OCI-LY1 (cell line): ENCODE measurements around the gene MAP3K19.

Source experiments
- H2AFZ ChIP-seq: fragments of 200-600 bp; sonication (generic), shearing (Covaris generic); 2 replicates; pipeline ENCODE4 v1.6.0; 2014; ENCODE audit warnings: antibody characterized with exemption, mild to moderate bottlenecking, low read length
- H3F3A ChIP-seq: fragments of 200-600 bp; sonication (generic), shearing (Covaris generic); 2 replicates; pipeline ENCODE4 v1.6.0; 2014; ENCODE audit warnings: mild to moderate bottlenecking, antibody characterized with exemption, low read length, moderate library complexity; ENCODE audit not compliant: insufficient read depth
- H3K27ac ChIP-seq: fragments of 200-600 bp; sonication (generic); 2 replicates; pipeline ENCODE4 v1.5.1; 2014; ENCODE audit warnings: low read length, mixed run types, mild to moderate bottlenecking, low read depth; ENCODE audit not compliant: poor library complexity, severe bottlenecking
- H3K27me3 ChIP-seq: fragments of 200-600 bp; sonication (generic); 2 replicates; pipeline ENCODE4 v1.6.0; 2014; ENCODE audit warnings: antibody characterized with exemption, mild to moderate bottlenecking, low read length, moderate library complexity; ENCODE audit not compliant: insufficient read depth
- H3K36me3 ChIP-seq: fragments of 200-600 bp; sonication (generic); 2 replicates; pipeline ENCODE4 v1.6.1; 2014; ENCODE audit warnings: mild to moderate bottlenecking, antibody characterized with exemption, low read length, moderate library complexity, mixed read lengths; ENCODE audit not compliant: insufficient read depth
- H3K4me1 ChIP-seq: fragments of 200-600 bp; sonication (generic); 2 replicates; pipeline ENCODE4 v1.5.1; 2014; ENCODE audit warnings: mild to moderate bottlenecking, low read length, moderate library complexity; ENCODE audit not compliant: insufficient read depth, severe bottlenecking
- H3K4me2 ChIP-seq: fragments of 200-600 bp; sonication (generic), shearing (Covaris generic); 2 replicates; pipeline ENCODE4 v1.6.1; 2014; ENCODE audit warnings: low read length
- H3K4me3 ChIP-seq: fragments of 200-600 bp; sonication (generic); 2 replicates; pipeline ENCODE4 v1.5.1; 2014; ENCODE audit warnings: low read length, low read depth, mild to moderate bottlenecking, mixed read lengths; ENCODE audit not compliant: poor library complexity, severe bottlenecking
- H3K79me2 ChIP-seq: fragments of 200-600 bp; shearing (Covaris generic); 2 replicates; pipeline ENCODE4 v1.6.1; 2016; ENCODE audit warnings: mixed run types, low read length, mixed read lengths; ENCODE audit not compliant: insufficient read depth
- H3K9ac ChIP-seq: fragments of 200-600 bp; sonication (generic), shearing (Covaris generic); 2 replicates; pipeline ENCODE4 v1.6.1; 2014; ENCODE audit warnings: mild to moderate bottlenecking, low read length, mixed read lengths
- H3K9me2 ChIP-seq: fragments of 200-600 bp; sonication (generic), shearing (Covaris generic); 2 replicates; pipeline ENCODE4 v1.6.1; 2014; ENCODE audit warnings: low read depth, mild to moderate bottlenecking, low read length, mixed read lengths
- H3K9me3 ChIP-seq: fragments of 200-600 bp; shearing (Covaris generic); 2 replicates; pipeline ENCODE4 v1.6.1; 2014; ENCODE audit warnings: low read length, mixed read lengths
- H4K20me1 ChIP-seq: fragments of 200-600 bp; sonication (generic), shearing (Covaris generic); 2 replicates; pipeline ENCODE4 v1.6.0; 2016; ENCODE audit warnings: mild to moderate bottlenecking, low read length; ENCODE audit not compliant: insufficient read depth
- EZH2 ChIP-seq: fragments of 200-600 bp; sonication (generic), shearing (Covaris generic); IDR thresholded peaks from 2 replicates; pipeline ENCODE4 v1.8.0; 2017; ENCODE audit warnings: borderline replicate concordance, mixed run types, mild to moderate bottlenecking, antibody characterized with exemption, low read length, moderate library complexity, mixed read lengths
- TF ChIP-seq, protein P1 (sequence below): fragments of 200-600 bp; sonication (generic), shearing (Covaris generic); IDR thresholded peaks from 2 replicates; pipeline ENCODE4 v1.5.1; 2017; ENCODE audit warnings: mild to moderate bottlenecking, antibody characterized with exemption, low read length, moderate library complexity, mixed read lengths

Gene MAP3K19

DNA sequence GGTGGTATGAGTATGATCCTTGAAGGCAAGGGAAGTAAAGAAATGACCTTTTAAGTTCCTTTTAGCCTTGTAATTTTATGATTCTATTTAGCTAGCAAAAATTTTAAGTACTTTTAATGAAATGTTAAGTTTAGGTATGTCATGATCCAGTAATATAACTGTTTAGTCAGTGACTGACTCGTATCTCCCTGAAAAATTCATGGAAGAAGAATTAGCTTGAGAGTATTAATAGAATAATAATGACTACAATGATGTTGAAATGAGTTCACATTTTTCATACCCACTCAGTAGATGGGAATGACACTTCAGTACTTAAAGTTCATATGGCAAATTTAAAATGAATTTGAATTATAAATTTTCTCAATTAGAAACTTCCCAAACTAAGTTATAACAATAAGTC, 19.5 kb upstream of the MAP3K19 start:
- Histone ChIP-seq H3K36me3 (peaks cover 63% of the 10 kb centered on the region), H3F3A (no peaks in the 10 kb centered on the region), H3K27me3 (no peaks in the 10 kb centered on the region), H3K9me2 (no peaks in the 10 kb centered on the region), H2AFZ (no peak overlapping the region), H3K9me3 (peaks cover 19% of the 10 kb centered on the region), H3K79me2 (peaks cover 61% of the 10 kb centered on the region), H3K27ac (no peak overlapping the region), H4K20me1 (no peaks in the 10 kb centered on the region), H3K9ac (no peak overlapping the region), H3K4me3 (no peak overlapping the region), H3K4me2 (no peak overlapping the region), H3K4me1 (no peaks in the 10 kb centered on the region)
- TF ChIP-seq, protein P1, sequence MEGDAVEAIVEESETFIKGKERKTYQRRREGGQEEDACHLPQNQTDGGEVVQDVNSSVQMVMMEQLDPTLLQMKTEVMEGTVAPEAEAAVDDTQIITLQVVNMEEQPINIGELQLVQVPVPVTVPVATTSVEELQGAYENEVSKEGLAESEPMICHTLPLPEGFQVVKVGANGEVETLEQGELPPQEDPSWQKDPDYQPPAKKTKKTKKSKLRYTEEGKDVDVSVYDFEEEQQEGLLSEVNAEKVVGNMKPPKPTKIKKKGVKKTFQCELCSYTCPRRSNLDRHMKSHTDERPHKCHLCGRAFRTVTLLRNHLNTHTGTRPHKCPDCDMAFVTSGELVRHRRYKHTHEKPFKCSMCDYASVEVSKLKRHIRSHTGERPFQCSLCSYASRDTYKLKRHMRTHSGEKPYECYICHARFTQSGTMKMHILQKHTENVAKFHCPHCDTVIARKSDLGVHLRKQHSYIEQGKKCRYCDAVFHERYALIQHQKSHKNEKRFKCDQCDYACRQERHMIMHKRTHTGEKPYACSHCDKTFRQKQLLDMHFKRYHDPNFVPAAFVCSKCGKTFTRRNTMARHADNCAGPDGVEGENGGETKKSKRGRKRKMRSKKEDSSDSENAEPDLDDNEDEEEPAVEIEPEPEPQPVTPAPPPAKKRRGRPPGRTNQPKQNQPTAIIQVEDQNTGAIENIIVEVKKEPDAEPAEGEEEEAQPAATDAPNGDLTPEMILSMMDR = no peak
- TF ChIP-seq EZH2 = no peak

DNA sequence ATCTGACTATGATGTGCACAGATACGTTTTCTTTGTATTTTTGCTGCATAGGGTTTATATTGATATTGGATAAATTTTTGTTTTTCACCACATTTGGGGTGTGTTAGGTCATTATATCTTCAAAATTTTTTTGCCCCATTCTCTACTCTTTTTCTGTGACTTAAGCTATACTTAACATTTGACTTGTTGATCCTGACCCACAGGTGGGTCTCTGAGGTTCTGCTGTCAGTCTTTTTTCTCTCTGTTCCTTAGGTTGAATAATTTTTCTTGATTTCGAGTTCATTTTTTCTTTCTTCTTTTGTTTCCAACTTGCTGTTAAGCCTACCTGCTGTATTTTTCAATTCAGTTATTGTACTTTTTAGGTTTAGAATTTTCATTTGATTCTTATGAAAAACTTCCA, 16.9 kb upstream of the MAP3K19 start:
- Histone ChIP-seq H4K20me1 (no peaks in the 10 kb centered on the region), H2AFZ (no peak overlapping the region), H3K4me2 (no peak overlapping the region), H3K27me3 (no peaks in the 10 kb centered on the region), H3F3A (no peaks in the 10 kb centered on the region), H3K27ac (no peak overlapping the region), H3K9ac (no peak overlapping the region), H3K9me3 (peaks cover 10% of the 10 kb centered on the region), H3K4me3 (no peak overlapping the region), H3K4me1 (no peaks in the 10 kb centered on the region), H3K36me3 (peaks cover 75% of the 10 kb centered on the region), H3K79me2 (peaks cover 62% of the 10 kb centered on the region), H3K9me2 (no peaks in the 10 kb centered on the region)
- TF ChIP-seq, protein P1 = no peak
- TF ChIP-seq EZH2 = no peak

DNA sequence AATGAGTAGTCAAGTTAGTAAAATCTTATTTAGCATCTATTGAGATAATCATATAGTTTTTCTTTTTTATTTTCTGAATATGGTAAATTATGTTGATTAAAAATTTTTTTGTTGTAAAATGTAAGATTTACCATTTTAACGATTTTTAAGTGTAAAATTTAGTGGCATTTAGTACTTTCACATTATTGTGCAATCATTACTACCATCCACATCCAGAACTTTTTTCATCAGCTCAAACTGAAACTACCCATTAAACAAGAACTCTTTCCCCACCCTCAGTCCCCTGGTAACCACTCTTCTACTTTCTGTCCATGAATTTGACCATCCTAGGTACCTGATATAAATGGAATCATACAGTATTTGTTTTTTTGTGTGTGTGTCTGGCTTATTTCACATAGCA, 16.0 kb upstream of the MAP3K19 start:
- no peak for TF ChIP-seq EZH2
- TF ChIP-seq, protein P1 = no peak
- H3K36me3 ChIP-seq = peaks cover 77% of the 10 kb centered on the region
- H3K9me3 ChIP-seq = peaks cover 5% of the 10 kb centered on the region; the same call in 1 of the 2 replicates

More for the DNA sequence above, 16.0 kb upstream of the MAP3K19 start:
- peaks cover 67% of the 10 kb centered on the region for H3K79me2 ChIP-seq
- H3K4me2 ChIP-seq = no peak overlapping the region
- H3K4me1 ChIP-seq = no peaks in the 10 kb centered on the region
- H3F3A ChIP-seq = no peaks in the 10 kb centered on the region
- no peak overlapping the region for H3K9ac ChIP-seq
- no peak overlapping the region for H3K4me3 ChIP-seq
- H3K27me3 ChIP-seq = no peaks in the 10 kb centered on the region
- no peaks in the 10 kb centered on the region for H3K9me2 ChIP-seq
- H3K27ac ChIP-seq = no peak overlapping the region
- H4K20me1 ChIP-seq = no peaks in the 10 kb centered on the region
- no peak overlapping the region for H2AFZ ChIP-seq
